Spinal cord (tissue), 10 donors: Measurements from ENCODE around the gene KLHL2. TPM values are rescaled to one million over a fixed set of nuclear protein-coding genes. Genes with fewer than 3 reads are reported as not detected.
"Not testable (repeated sequence)": the region's sequence is repeated elsewhere in the genome, so short reads cannot be mapped to it uniquely, and the experiment has no call there.

Experiments
- DNase-seq, 6 donors: peaks; one replicate each; pipeline versions ENCODE4 v3.0.0 to v3.0.0-alpha.2; 2013 to 2015; ENCODE audit warnings: low spot score in 6 of 6, low read depth in 4 of 6
- H3K27ac ChIP-seq: one replicate; pipeline ENCODE4 v1.5.1; 2013; ENCODE audit warnings: low read depth, low read length, control low read depth
- H3K27me3 ChIP-seq: one replicate; pipeline ENCODE4 v1.6.1; 2013; ENCODE audit warnings: low read length; ENCODE audit not compliant: control insufficient read depth, insufficient read depth
- H3K36me3 ChIP-seq: one replicate; pipeline ENCODE4 v1.6.1; 2013; ENCODE audit warnings: low read length; ENCODE audit not compliant: control insufficient read depth, insufficient read depth
- H3K4me1 ChIP-seq: one replicate; pipeline ENCODE4 v1.6.1; 2013; ENCODE audit warnings: low read length; ENCODE audit not compliant: control insufficient read depth, insufficient read depth
- H3K4me3 ChIP-seq: one replicate; pipeline ENCODE4 v1.5.1; 2013; ENCODE audit warnings: low read depth, low read length, control low read depth
- H3K9me3 ChIP-seq: one replicate; pipeline ENCODE4 v1.6.1; 2013; ENCODE audit warnings: low read length; ENCODE audit not compliant: control insufficient read depth, insufficient read depth
- WGBS: methylation state at CpG from one replicate; pipeline ENCODE4 v1.1.5; 2013; ENCODE audit warnings: missing lambda C conversion rate; ENCODE audit not compliant: insufficient coverage; 5-methylcytosine and 5-hydroxymethylcytosine counted together
- polyA plus RNA-seq, 2 donors: library from polyadenylated mRNA; unstranded; fragments of 120-200 nt; gene quantifications; one replicate each; pipeline ENCODE4 v1.2.1, GENCODE V29; 2013; ENCODE audit not compliant: insufficient read length in 2 of 2
- total RNA-seq, 2 donors: library from RNA; depleted of rRNA in 1 of 2; stranded (reverse); fragments of 120-200 nt in 1 of 2; fragments of >200 nt in 1 of 2; gene quantifications; one replicate each; pipeline versions ENCODE4 v1.2.3 to v1.2.4, GENCODE V29; 2013 to 2014
- donor health status: healthy.

The KLHL2 gene
- total and polyA plus RNA-seq, 4 donors: 17.2 to 34.6 (median 27.9) TPM

DNA sequence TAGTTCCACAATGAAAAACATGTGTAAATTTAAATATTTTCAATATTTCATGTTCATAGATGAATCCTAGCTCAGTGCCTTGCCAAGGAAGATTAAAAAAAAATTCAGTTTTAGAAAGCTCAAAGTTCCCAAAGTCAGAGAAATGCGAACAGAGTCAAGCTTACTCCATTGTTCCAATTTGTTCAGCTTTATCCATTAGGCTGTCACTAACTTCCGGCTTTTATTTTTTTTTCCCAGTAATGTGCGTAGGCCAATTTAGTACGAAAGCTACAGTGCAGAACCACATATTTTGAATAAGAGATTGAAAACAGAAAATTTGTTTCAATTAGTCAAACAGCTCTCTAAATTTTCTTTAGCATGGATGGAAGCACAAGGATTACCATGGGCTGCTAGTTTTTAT, 23.1 kb upstream of the KLHL2 start:
- Histone ChIP-seq H3K9me3 (no peaks in the 10 kb centered on the region), H3K27ac (no peak overlapping the region), H3K4me1 (no peaks in the 10 kb centered on the region), H3K36me3 (no peaks in the 10 kb centered on the region), H3K4me3 (no peak overlapping the region), H3K27me3 (no peaks in the 10 kb centered on the region)
- DNase-seq: no peak
- WGBS: 79% methylated on average over 1 of the region's 4 CpGs

DNA sequence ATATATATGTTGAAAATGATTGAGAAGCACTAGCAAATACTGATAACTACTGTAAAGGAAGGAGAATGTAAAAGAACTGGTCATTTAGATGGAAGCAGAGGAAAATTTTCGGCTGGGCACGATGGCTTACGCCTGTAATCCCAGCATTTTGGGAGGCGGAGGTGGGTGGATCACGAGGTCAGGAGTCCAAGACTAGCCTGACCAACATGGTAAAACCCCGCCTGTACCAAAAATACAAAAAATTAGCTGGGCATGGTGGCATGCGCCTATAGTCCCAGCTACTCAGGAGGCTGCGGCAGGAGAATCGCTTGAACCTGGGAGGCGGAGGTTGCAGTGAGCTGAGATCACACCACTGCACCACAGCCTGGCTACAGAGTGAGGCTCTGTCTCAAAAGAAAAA, 22.4 kb upstream of the KLHL2 start:
- not testable (repeated sequence) for H3K4me1 ChIP-seq, H3K4me3 ChIP-seq, DNase-seq, H3K9me3 ChIP-seq, H3K27ac ChIP-seq, H3K27me3 ChIP-seq, H3K36me3 ChIP-seq
- WGBS: 100% methylated on average over 10 of the region's 10 CpGs

DNA sequence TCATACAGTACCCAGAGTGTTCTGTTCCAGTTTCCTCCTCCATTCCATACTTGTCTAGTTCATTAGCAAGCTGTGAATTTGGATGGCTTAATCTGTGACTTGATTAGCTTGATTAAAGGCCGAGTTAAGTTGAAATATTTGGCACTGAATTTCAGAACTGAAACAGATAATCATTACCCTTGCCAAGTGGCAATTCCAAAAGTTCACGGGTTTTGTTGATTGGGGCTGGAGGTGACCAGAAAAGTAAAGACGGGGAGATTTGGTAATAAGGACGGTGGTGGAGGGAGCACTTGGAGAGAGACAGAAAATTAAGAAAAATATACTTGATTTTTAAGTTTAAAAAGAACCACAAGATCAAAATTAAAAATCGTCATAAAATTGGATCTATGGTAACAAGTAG, 21.9 kb upstream of the KLHL2 start:
- no CpG with 5 or more reads among the region's 5 CpGs for WGBS
- H3K9me3 ChIP-seq: no peaks in the 10 kb centered on the region
- no peak overlapping the region for H3K4me3 ChIP-seq
- no peaks in the 10 kb centered on the region for H3K36me3 ChIP-seq
- H3K27ac ChIP-seq: no peak overlapping the region
- H3K27me3 ChIP-seq: no peaks in the 10 kb centered on the region
- no peaks in the 10 kb centered on the region for H3K4me1 ChIP-seq
- no peak for DNase-seq

DNA sequence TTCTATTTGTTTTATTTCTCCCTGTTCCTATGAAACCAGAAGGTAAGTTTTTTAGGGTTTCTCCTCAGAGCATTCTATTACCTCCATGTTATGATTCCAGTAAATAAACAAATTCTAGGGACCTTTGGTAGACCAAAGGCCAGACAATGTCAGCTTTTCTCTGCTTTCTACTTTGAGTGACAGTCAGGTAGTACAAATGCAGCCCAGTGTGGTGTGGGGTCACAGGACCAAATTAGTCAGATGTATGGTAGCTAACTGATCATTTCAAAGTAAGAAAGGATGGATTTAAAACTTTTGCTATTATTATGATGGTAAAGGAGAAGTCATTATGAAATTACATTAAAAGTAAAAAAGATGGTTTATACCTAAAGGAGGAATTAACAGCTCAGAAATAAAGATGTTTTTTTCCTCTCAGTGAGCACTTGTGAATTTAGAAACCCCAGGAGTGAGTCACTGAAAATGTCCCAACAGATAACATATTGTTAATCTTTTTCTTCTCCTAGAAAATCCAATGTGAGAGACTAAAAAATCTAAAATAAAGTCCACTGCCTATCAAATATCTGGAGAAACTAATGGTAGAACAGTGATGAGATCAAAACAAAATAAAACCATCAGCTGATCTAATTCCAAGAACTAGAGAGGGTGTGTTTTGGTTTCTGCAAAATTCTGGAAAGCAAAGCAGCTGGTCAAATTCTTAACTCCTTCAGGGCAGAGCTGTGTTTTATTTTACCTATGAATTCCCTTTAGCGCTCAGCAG, 16.6 kb upstream of the KLHL2 start:
- Histone ChIP-seq H3K36me3 (no peaks in the 10 kb centered on the region), H3K4me3 (no peak overlapping the region), H3K4me1 (no peaks in the 10 kb centered on the region), H3K27me3 (no peaks in the 10 kb centered on the region), H3K27ac (no peak overlapping the region), H3K9me3 (no peaks in the 10 kb centered on the region)
- no CpG with 5 or more reads among the region's 1 CpG for WGBS
- no peak for DNase-seq

DNA sequence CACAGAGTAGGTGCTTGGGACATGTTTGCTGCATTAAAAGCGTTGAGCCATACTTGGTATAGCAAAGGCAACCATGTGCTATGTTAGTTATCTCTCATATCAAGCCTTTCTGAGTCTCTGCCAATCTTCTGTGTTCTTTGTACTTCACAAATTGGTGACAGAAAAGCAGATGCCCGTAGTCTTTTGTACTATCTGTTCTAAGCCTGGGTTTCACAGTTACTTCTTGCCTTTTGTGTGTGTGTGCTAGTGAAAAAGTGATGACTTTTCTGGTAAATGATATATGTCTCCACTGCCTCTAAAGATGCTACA, 16.1 kb upstream of the KLHL2 start:
- Histone ChIP-seq H3K4me3 (no peak overlapping the region), H3K36me3 (no peaks in the 10 kb centered on the region), H3K27me3 (no peaks in the 10 kb centered on the region), H3K4me1 (no peaks in the 10 kb centered on the region), H3K27ac (no peak overlapping the region), H3K9me3 (no peaks in the 10 kb centered on the region)
- peak in 1 of 6 donors; percentile 56 for DNase-seq
- no CpG with 5 or more reads among the region's 2 CpGs for WGBS

DNA sequence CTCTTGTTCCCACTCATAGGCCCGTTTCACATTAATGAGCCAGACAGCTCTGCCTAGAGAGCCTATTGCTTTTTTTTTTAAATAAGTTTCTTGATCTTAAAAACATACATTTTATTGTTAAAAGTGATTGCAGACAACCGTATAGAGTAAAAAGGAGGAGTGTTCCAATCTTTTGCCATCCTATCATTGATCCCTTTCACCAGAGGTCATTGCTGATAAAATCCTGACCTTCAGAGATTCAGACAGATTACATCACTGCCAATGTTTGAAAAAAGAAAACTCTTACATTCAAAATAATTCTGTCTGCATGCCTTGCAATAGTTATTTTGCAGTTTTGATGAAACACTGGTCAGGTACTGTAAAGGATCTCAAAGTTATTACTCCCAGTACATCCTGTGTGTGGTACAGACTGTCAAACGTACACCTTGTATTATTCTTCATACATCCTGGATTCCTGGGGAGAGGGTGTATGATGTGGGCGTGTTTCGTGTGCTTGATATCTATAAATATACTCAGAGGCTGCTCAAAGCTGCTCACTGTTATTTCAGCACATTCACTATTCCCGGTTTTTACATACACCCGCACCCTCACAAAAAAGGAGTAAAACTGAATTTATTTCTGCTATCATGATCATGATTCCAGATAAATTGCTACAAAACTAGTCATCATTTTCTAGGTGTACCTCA, 15.4 kb upstream of the KLHL2 start:
- DNase-seq: no peak
- H3K4me1 ChIP-seq: no peaks in the 10 kb centered on the region
- no peaks in the 10 kb centered on the region for H3K9me3 ChIP-seq
- H3K36me3 ChIP-seq: no peaks in the 10 kb centered on the region
- no peaks in the 10 kb centered on the region for H3K27me3 ChIP-seq
- H3K27ac ChIP-seq: no peak overlapping the region
- WGBS: 100% methylated on average over 2 of the region's 7 CpGs
- no peak overlapping the region for H3K4me3 ChIP-seq

DNA sequence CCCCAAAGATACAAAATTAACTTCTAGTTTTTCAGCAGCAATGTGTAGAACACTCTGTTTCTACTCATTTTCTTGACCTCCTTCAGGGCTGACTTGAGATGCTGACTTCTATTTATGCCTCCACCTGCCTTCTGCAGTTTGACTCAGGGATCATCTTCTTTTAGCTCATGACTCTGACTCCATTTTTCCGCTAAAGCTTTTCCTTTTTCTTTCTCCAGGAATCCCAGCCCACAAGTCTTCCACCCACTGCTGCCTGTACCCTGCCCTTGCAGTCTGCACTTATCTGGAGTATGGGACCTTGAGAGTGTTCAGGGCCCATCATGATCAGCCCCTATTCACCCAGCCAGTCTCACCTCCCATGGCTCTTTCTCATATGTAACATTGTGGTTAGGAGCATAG, 14.9 kb upstream of the KLHL2 start:
- Histone ChIP-seq H3K4me3 (no peak overlapping the region), H3K36me3 (no peaks in the 10 kb centered on the region), H3K27ac (no peak overlapping the region), H3K27me3 (no peaks in the 10 kb centered on the region), H3K4me1 (no peaks in the 10 kb centered on the region), H3K9me3 (no peaks in the 10 kb centered on the region)
- WGBS: no CpG with 5 or more reads among the region's 1 CpG
- DNase-seq: no peak

DNA sequence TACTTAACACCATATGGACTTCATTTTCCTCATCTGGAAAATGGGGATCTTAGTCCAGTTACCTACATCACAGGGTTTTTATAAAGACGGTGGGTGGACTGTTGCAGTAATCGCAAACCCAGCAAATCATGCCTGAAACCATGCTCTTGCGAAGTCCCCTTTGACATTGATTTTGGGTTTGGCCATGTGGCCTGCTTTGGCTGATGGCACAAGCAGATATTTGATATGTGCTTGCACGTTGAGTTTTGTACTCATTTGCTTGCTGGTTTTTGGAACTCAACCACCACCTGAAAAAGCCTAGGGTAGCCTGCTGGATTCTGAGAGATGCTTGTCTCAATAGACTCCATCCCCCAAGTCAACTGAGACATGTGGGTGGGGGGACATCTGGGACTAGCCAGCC, 14.4 kb upstream of the KLHL2 start:
- 100% methylated on average over 4 of the region's 4 CpGs for WGBS
- no peaks in the 10 kb centered on the region for H3K27me3 ChIP-seq
- no peaks in the 10 kb centered on the region for H3K4me1 ChIP-seq
- H3K9me3 ChIP-seq: no peaks in the 10 kb centered on the region
- H3K27ac ChIP-seq: no peak overlapping the region
- H3K36me3 ChIP-seq: no peaks in the 10 kb centered on the region
- DNase-seq: no peak
- no peak overlapping the region for H3K4me3 ChIP-seq

DNA sequence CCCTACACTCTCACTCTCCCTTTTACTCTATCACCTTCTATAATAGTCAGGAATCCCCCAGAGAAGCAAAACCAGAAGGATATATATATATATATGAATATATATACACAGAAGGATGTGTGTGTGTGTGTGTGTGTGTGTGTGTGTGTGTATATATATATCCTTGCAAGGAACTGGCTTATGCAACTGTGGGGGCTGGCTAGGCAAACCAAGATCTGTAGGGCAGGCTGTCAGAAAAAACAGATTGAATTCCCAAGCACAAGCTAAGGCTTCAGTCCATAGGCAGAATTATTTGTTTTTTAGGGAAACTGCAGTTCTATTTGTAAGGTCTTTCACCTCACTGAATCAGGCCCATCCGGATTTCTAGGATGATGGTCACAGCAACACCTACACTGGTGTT, 13.0 kb upstream of the KLHL2 start:
- peak in 1 of 6 donors; percentile 51 for DNase-seq

DNA sequence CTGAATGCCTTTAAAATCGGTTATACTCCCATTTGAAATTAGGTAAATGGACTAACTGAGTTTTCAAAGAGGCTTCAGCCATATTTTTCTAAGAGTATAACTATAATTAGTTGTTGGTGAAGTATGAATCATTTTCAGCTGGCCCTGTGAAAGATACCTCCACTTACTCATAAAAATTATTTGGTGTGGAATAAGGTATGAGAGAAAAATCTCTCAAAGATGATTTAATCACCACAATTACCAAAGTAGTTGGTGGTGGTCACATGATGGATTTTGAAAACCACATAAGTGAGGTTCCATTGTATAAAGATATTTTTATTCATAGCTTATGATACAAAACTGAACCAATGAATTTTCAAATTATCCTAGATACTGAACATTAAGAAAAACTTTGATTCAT, 9.0 kb upstream of the KLHL2 start:
- Histone ChIP-seq H3K27ac (no peak overlapping the region), H3K27me3 (no peaks in the 10 kb centered on the region), H3K36me3 (no peaks in the 10 kb centered on the region), H3K4me1 (no peaks in the 10 kb centered on the region), H3K9me3 (no peaks in the 10 kb centered on the region), H3K4me3 (no peak overlapping the region)
- DNase-seq: no peak
- WGBS: no CpG with 5 or more reads among the region's 1 CpG

More for the DNA sequence above, 13.0 kb upstream of the KLHL2 start:
- no peak overlapping the region for H3K27ac ChIP-seq
- H3K36me3 ChIP-seq: no peaks in the 10 kb centered on the region
- no CpG with 5 or more reads among the region's 1 CpG for WGBS
- no peaks in the 10 kb centered on the region for H3K9me3 ChIP-seq
- H3K27me3 ChIP-seq: no peaks in the 10 kb centered on the region
- no peaks in the 10 kb centered on the region for H3K4me1 ChIP-seq
- H3K4me3 ChIP-seq: no peak overlapping the region
